ENCODE measurements around the gene CHST3.

GRCh38 chr10:72029414-72029813 is 65.2 kb downstream of the CHST3 start:
- TF ChIP-seq CTCF (conservative IDR thresholded peaks at IDR 0.05; ENCODE audit: low read length) (no peak), EZH2phosphoT487 (IDR thresholded peaks at IDR 0.05; ENCODE audit: borderline replicate concordance) (no peak)
